ENCODE results near the gene LGR6. TPM values are rescaled to one million over a fixed set of nuclear protein-coding genes. Genes with fewer than 3 reads are reported as not detected.

The LGR6 gene
- total and polyA plus RNA-seq, 2 experiments from 2014 or later: 0.66 to 0.89 TPM

GRCh38 chr1:202349206-202349928 lies 155.8 kb downstream of the LGR6 start (continued):
- no peak for TF ChIP-seq ZNF462 (CRISPR knock-in tag; IDR thresholded peaks at IDR 0.05)
- no peak for TF ChIP-seq JUNB (IDR thresholded peaks at IDR 0.05; ENCODE audit: unreplicated experiment)
- TF ChIP-seq, protein P1, sequence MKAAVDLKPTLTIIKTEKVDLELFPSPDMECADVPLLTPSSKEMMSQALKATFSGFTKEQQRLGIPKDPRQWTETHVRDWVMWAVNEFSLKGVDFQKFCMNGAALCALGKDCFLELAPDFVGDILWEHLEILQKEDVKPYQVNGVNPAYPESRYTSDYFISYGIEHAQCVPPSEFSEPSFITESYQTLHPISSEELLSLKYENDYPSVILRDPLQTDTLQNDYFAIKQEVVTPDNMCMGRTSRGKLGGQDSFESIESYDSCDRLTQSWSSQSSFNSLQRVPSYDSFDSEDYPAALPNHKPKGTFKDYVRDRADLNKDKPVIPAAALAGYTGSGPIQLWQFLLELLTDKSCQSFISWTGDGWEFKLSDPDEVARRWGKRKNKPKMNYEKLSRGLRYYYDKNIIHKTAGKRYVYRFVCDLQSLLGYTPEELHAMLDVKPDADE (IDR thresholded peaks at IDR 0.05): no peak
- TF ChIP-seq REST (IDR thresholded peaks at IDR 0.05; ENCODE audit: unreplicated experiment): no peak
- TF ChIP-seq ZNF114 (CRISPR knock-in tag; IDR thresholded peaks at IDR 0.05): no peak

All from GM23338 (cell line).